OCI-LY3 (cell line): Measurements from ENCODE around the gene PLB1.

ENCODE experiments used
- EZH2phosphoT487 ChIP-seq: fragments of 200-600 bp; shearing (Covaris generic); IDR thresholded peaks from 2 replicates; pipeline ENCODE4 v1.6.1; 2018; ENCODE audit warnings: antibody characterized with exemption, mixed run types, low read depth
- TF ChIP-seq, protein P1 (sequence below): fragments of 200-600, 300-600 bp; sonication (generic); IDR thresholded peaks from 2 replicates; pipeline ENCODE4 v1.5.1; 2014; ENCODE audit warnings: antibody characterized with exemption, low read length, low read depth

DNA sequence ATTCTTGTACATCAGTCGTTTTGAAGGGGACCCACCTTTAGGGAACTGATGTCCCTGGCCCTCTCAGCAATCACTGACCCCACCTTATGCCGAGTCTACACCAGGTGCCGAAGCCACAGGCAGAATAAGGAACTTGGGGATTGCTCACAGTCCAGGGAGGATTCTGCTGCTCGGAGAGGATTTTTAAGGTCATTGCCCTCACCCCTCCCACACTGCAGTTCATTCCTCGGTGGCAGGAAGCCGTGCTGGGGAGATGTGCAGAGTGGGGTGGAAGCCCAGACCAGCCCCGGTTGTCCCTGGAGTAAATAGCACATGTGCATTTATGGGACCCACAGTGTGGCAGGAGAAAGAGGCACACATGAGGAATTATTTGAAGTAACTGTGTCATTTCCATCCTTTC lies 50.4 kb downstream of the PLB1 start:
- TF ChIP-seq, protein P1, sequence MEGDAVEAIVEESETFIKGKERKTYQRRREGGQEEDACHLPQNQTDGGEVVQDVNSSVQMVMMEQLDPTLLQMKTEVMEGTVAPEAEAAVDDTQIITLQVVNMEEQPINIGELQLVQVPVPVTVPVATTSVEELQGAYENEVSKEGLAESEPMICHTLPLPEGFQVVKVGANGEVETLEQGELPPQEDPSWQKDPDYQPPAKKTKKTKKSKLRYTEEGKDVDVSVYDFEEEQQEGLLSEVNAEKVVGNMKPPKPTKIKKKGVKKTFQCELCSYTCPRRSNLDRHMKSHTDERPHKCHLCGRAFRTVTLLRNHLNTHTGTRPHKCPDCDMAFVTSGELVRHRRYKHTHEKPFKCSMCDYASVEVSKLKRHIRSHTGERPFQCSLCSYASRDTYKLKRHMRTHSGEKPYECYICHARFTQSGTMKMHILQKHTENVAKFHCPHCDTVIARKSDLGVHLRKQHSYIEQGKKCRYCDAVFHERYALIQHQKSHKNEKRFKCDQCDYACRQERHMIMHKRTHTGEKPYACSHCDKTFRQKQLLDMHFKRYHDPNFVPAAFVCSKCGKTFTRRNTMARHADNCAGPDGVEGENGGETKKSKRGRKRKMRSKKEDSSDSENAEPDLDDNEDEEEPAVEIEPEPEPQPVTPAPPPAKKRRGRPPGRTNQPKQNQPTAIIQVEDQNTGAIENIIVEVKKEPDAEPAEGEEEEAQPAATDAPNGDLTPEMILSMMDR = no peak
- no peak for TF ChIP-seq EZH2phosphoT487
